Testis (tissue), 5 donors: ENCODE data around the gene AQP5. TPM values are rescaled to one million over a fixed set of nuclear protein-coding genes. Genes with fewer than 3 reads are reported as not detected.

Experiments used
- DNase-seq: peaks from one replicate; pipeline ENCODE4 v3.0.0-alpha.2; 2019
- H3K27ac ChIP-seq, 2 donors: fragments of 200-600 bp; sonication (generic); one replicate each; pipeline ENCODE4 v1.5.1; 2019
- H3K27me3 ChIP-seq: fragments of 200-600 bp; sonication (generic); one replicate; pipeline ENCODE4 v1.5.1; 2019
- H3K36me3 ChIP-seq: fragments of 200-600 bp; sonication (generic); one replicate; pipeline ENCODE4 v1.5.1; 2017; ENCODE audit warnings: low read depth; ENCODE audit errors: missing control alignments
- H3K4me1 ChIP-seq: fragments of 200-600 bp; sonication (generic); one replicate; pipeline ENCODE4 v1.5.1; 2019
- H3K4me3 ChIP-seq, 2 donors: fragments of 200-600 bp; sonication (generic); one replicate each; pipeline ENCODE4 v1.5.1; 2017 to 2019
- H3K9me3 ChIP-seq: fragments of 200-600 bp; sonication (generic); one replicate; pipeline ENCODE4 v1.5.1; 2017
- POLR2A ChIP-seq: fragments of 450-650 bp; IDR thresholded peaks from one replicate; pipeline ENCODE4 v1.6.1; 2017; ENCODE audit warnings: antibody characterized with exemption, mild to moderate bottlenecking, moderate library complexity
- WGBS, 2 donors: methylation state at CpG; one replicate each; pipeline ENCODE4 v1.1.5; 2018; 5-methylcytosine and 5-hydroxymethylcytosine counted together
- intact Hi-C: fragments of 100-400 bp; cut with DNase I; formaldehyde crosslinking; loops from one replicate; pipeline ENCODE4 v1.15.1; 2023; ENCODE audit warnings: low total_unique reads
- long read RNA-seq, 2 donors: transcript quantifications; one replicate each; lab custom pipeline, GENCODE V29; 2026
- polyA plus RNA-seq: library from polyadenylated mRNA; stranded (reverse); fragments of 350-450 nt; fragmentation: Illumina TruSeq; extraction: RNeasy Lipid Tissue Mini Kit (QIAGEN cat#74804); gene quantifications from one replicate; pipeline ENCODE4 v1.2.3, GENCODE V29; 2014; ENCODE audit warnings: low read depth, low replicate concordance; ENCODE audit not compliant: insufficient read depth
- total RNA-seq, 2 donors: library from RNA; depleted of rRNA; stranded (reverse); fragments of >200 nt; gene quantifications; one replicate each; pipeline ENCODE4 v1.2.3, GENCODE V29; 2016
- TF ChIP-seq, protein P1 (sequence below), 3 experiments: fragments of 450-650 bp in 2 of 3; fragments of 200-600 bp in 1 of 3; sonication (generic) in 1 of 3; IDR thresholded peaks; one replicate each; pipeline ENCODE4 v1.5.1; 2016 to 2019; ENCODE audit warnings: antibody characterized with exemption in 3 of 3, mild to moderate bottlenecking in 2 of 3, moderate library complexity in 1 of 3

AQP5 gene
- total RNA-seq = 100 to 1,000 TPM; 128 to 134 TPM
- polyA plus RNA-seq = 414 TPM
- long read RNA-seq, donor 1, transcript AQP5-201 (4 exons, 1,450 nt) = major isoform, 7 of 8 reads
- long read RNA-seq, donor 1, partial matches to known transcripts = 0 of 8 reads
- long read RNA-seq, donor 1, other reads (novel, unspliced or antisense) = 0 of 8 reads
- long read RNA-seq, donor 2, partial matches to known transcripts = 0 of 2 reads
- long read RNA-seq, donor 2, other reads (novel, unspliced or antisense) = 0 of 2 reads

DNA sequence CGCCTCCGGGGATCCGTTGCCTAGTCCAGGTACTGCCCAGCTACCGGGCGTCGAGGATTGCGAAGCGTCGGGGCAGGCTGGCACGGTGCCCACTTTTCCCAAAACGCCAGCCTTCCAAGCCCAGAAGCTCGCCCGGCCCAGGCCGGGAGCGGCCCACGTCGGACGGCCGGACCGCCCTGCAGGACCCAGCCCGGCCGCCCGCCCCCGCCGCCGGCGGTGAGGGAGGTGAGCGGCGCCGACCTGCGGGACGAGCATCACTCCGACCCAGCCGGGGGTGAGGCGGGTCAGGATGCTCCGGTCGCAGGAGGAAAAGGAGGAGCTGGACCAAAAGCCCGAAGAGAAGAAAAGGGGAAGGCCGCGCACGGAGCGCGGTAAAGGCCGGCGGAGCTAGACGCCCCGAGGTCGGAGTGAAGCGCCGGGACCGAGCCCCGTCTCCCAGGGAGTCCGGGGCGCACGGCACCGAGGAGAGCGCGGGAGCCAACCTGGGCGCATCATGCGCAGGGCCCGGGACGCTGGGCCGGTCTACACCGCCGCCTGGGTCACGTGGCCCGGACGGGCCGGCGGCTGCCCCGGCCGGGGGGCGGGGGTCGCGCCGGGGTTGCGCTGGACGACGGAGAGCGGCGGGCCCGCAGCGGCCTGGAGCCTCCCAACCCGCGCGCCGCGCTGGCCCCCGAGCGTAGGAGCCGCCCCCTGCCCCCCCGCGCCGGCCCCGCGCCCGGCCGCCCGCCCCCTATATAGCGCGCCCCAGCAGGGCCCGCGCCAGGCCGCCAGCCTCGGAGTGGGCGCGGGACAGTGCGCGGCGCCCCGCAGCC, at the start of gene AQP5:
AQP5 (plus strand) TSS at position 762 of the 812 bp plus-strand sequence. CDS start 146 bp downstream, outside the sequence.
- H3K36me3 ChIP-seq = no peaks in the 10 kb centered on the region
- DNase-seq = no peak
- no peak for TF ChIP-seq POLR2A
- TF ChIP-seq, protein P1, sequence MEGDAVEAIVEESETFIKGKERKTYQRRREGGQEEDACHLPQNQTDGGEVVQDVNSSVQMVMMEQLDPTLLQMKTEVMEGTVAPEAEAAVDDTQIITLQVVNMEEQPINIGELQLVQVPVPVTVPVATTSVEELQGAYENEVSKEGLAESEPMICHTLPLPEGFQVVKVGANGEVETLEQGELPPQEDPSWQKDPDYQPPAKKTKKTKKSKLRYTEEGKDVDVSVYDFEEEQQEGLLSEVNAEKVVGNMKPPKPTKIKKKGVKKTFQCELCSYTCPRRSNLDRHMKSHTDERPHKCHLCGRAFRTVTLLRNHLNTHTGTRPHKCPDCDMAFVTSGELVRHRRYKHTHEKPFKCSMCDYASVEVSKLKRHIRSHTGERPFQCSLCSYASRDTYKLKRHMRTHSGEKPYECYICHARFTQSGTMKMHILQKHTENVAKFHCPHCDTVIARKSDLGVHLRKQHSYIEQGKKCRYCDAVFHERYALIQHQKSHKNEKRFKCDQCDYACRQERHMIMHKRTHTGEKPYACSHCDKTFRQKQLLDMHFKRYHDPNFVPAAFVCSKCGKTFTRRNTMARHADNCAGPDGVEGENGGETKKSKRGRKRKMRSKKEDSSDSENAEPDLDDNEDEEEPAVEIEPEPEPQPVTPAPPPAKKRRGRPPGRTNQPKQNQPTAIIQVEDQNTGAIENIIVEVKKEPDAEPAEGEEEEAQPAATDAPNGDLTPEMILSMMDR (IDR thresholded peaks at IDR 0.05) = no peak
- peak within 1 kb of the TSS; percentile 29 to 47 for H3K4me3 ChIP-seq
- no peaks in the 10 kb centered on the region for H3K9me3 ChIP-seq
- WGBS, 2 donors = 1 to 2% methylated on average over 22 to 50 of the region's 111 CpGs
- H3K4me1 ChIP-seq = peaks cover 15% of the 10 kb centered on the region
- H3K27me3 ChIP-seq = no peaks in the 10 kb centered on the region
- H3K27ac ChIP-seq = no peak within 1 kb of the TSS
- intact Hi-C loops = no loop called here

DNA sequence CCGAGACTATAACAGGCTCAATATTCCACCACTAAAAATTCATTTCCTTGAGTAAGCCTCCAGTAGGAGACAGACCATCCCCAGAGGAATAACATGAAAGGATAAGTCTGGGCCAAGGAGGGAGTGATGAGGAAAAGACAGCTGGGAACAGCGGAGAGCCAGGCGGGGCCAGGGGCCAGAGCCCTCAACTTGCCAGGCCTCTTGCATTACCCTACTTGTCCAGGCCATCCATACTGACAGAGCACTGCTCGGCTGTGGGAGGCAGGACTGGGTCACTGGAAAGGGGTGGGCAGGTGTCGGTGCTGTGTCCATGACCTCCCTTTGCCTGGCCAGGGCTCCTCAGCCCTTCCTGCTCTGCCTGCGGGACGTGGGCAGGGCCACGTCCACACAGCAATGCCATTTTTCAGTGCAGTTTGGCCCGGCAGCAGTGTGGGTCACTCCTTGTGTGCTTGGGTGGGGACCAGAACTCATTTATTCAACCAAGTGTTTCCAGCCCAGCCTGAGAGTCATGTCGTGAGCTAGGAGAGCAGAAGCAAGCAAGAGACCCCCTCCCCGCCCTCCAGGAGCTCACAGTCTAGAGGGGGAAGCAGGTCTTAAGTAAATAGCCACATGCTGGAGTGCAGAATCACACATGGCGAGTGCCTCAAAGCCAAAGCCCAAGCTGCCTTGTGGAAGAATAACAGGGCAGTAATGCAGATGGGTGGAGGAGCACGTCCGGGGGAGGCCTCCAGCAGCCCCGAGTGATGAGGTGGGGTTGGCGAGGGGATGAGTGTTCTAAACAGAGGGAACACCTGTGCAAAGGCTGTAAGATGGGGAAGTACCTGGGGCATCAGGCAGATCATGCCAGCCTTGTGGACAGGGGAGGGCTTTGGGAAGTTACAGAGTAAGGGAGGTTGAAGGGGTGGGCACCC, 49.1 kb upstream of the AQP5 start:
- Histone ChIP-seq H3K9me3 (no peaks in the 10 kb centered on the region), H3K4me1 (no peaks in the 10 kb centered on the region), H3K27ac (no peak overlapping the region), H3K4me3 (no peak overlapping the region), H3K27me3 (no peaks in the 10 kb centered on the region), H3K36me3 (no peaks in the 10 kb centered on the region)
- no peak for DNase-seq
- TF ChIP-seq, protein P1 (IDR thresholded peaks at IDR 0.05) = no peak
- no peak for TF ChIP-seq POLR2A
- 84 to 87% methylated on average over 10 to 15 of the region's 16 CpGs for WGBS, 2 donors
- intact Hi-C loops = no loop called here

GRCh38 chr12:49916129-49916919, 45.3 kb upstream of the AQP5 start:
- Histone ChIP-seq H3K27me3 (no peaks in the 10 kb centered on the region), H3K4me1 (no peaks in the 10 kb centered on the region), H3K27ac (no peak overlapping the region), H3K9me3 (no peaks in the 10 kb centered on the region), H3K36me3 (no peaks in the 10 kb centered on the region), H3K4me3 (no peak overlapping the region)
- TF ChIP-seq POLR2A = no peak
- TF ChIP-seq, protein P1 (IDR thresholded peaks at IDR 0.05) = no peak
- DNase-seq = no peak
- WGBS, 2 donors = 82 to 89% methylated on average over 8 of the region's 8 CpGs
- intact Hi-C loops = no loop called here

GRCh38 chr12:49917166-49917787, 44.4 kb upstream of the AQP5 start:
- Histone ChIP-seq H3K27ac (no peak overlapping the region), H3K36me3 (no peaks in the 10 kb centered on the region), H3K4me3 (no peak overlapping the region), H3K9me3 (no peaks in the 10 kb centered on the region), H3K4me1 (peaks cover 6% of the 10 kb centered on the region), H3K27me3 (no peaks in the 10 kb centered on the region)
- WGBS, 2 donors = 86 to 91% methylated on average over 12 of the region's 12 CpGs
- intact Hi-C loops = no loop called here
- DNase-seq = no peak
- TF ChIP-seq, protein P1 (IDR thresholded peaks at IDR 0.05) = no peak
- no peak for TF ChIP-seq POLR2A
